ENCODE measurements around the gene ZNF79. TPM values are rescaled to one million over a fixed set of nuclear protein-coding genes. Genes with fewer than 3 reads are reported as not detected.

ZNF79 gene
- total and polyA plus RNA-seq, 9 of the 15 experiments (the other 6 are each of a cell fraction or from before 2014, with no cell fraction given) = 0.62 to 7.0 (median 4.1) TPM

DNA sequence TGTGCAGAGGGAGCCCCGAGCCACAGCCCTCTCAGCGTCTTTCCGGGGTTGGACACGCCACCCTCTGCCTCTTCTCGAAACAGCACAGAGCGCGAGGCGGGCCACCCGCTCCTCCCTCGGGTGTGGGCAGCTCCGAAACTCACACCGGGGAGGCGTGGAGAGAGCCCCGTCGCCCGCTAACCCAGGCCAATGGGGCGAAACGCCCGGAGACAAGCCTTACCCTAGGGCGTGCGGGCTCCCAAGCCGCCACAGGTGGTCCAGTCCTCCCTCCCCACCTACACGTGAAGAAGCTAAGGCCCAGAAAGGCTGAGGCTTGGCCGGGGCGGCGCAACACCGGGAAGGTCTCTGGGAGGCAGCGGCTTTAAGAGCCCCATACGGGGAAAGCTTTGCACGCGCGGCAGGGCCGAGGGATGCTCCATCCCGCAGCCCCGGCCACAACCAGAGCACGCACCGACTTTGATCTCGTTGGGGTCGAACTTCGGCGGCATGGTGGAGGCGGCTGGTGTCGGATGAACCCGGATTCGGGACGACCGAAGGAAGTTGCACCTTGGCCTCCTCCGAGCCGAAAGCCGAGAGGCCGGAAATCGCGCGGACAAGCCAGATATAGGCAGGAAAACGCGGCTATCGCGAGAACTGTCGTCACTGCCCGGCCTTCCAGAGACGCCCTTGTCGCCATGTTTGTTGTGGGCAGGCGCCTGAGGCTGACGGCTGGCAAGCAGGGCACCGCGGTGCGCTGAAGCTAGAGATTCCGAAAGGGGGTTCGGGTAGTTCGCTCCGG is 26.8 kb downstream of the ZNF79 start, which contains the start of the genes LRSAM1 and RPL12 (continued):
- TF ChIP-seq, protein P1, sequence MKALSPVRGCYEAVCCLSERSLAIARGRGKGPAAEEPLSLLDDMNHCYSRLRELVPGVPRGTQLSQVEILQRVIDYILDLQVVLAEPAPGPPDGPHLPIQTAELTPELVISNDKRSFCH (CRISPR knock-in tag; IDR thresholded peaks at IDR 0.05) = no peak
- TF ChIP-seq, protein P1 (tag; IDR thresholded peaks at IDR 0.05) = peak; percentile 73; the same call in 1 of the 2 replicates
- TF ChIP-seq GATAD2A (IDR thresholded peaks at IDR 0.05) (peak; percentile 75; the same call in 1 of the 2 replicates), HMG20A (CRISPR knock-in tag; conservative IDR thresholded peaks at IDR 0.05) (no peak), SRF (CRISPR knock-in tag; IDR thresholded peaks at IDR 0.05) (peak; percentile 23 to 32; a peak in 1 of 4 replicates), FIP1L1 (IDR thresholded peaks at IDR 0.05; ENCODE audit: low read depth, low read length, poor library complexity, severe bottlenecking) (peak; percentile 96), XRCC5 (IDR thresholded peaks at IDR 0.05; ENCODE audit: low read depth, low read length) (peak; percentile 40; the same call in 1 of the 2 replicates), EZH2 (IDR thresholded peaks at IDR 0.05; ENCODE audit: borderline replicate concordance, low read depth, low read length) (no peak), JUN (IDR thresholded peaks at IDR 0.05; ENCODE audit: borderline replicate concordance, low read depth, low read length) (peak; percentile 75), JUN (CRISPR knock-in tag; IDR thresholded peaks at IDR 0.05; ENCODE audit: borderline replicate concordance) (no peak)
- TF ChIP-seq, protein P2, sequence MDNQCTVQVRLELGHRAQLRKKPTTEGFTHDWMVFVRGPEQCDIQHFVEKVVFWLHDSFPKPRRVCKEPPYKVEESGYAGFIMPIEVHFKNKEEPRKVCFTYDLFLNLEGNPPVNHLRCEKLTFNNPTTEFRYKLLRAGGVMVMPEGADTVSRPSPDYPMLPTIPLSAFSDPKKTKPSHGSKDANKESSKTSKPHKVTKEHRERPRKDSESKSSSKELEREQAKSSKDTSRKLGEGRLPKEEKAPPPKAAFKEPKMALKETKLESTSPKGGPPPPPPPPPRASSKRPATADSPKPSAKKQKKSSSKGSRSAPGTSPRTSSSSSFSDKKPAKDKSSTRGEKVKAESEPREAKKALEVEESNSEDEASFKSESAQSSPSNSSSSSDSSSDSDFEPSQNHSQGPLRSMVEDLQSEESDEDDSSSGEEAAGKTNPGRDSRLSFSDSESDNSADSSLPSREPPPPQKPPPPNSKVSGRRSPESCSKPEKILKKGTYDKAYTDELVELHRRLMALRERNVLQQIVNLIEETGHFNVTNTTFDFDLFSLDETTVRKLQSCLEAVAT (IDR thresholded peaks at IDR 0.05) = peak; percentile 69 to 71; a peak in 3 of 4 replicates
- TF ChIP-seq, protein P3, sequence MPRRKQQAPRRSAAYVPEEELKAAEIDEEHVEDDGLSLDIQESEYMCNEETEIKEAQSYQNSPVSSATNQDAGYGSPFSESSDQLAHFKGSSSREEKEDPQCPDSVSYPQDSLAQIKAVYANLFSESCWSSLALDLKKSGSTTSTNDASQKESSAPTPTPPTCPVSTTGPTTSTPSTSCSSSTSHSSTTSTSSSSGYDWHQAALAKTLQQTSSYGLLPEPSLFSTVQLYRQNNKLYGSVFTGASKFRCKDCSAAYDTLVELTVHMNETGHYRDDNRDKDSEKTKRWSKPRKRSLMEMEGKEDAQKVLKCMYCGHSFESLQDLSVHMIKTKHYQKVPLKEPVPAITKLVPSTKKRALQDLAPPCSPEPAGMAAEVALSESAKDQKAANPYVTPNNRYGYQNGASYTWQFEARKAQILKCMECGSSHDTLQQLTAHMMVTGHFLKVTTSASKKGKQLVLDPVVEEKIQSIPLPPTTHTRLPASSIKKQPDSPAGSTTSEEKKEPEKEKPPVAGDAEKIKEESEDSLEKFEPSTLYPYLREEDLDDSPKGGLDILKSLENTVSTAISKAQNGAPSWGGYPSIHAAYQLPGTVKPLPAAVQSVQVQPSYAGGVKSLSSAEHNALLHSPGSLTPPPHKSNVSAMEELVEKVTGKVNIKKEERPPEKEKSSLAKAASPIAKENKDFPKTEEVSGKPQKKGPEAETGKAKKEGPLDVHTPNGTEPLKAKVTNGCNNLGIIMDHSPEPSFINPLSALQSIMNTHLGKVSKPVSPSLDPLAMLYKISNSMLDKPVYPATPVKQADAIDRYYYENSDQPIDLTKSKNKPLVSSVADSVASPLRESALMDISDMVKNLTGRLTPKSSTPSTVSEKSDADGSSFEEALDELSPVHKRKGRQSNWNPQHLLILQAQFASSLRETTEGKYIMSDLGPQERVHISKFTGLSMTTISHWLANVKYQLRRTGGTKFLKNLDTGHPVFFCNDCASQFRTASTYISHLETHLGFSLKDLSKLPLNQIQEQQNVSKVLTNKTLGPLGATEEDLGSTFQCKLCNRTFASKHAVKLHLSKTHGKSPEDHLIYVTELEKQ (CRISPR knock-in tag; IDR thresholded peaks at IDR 0.05) = 0 out of 2 replicates have a peak, but pooled peaks have one; percentile 18
- TF ChIP-seq, protein P4, sequence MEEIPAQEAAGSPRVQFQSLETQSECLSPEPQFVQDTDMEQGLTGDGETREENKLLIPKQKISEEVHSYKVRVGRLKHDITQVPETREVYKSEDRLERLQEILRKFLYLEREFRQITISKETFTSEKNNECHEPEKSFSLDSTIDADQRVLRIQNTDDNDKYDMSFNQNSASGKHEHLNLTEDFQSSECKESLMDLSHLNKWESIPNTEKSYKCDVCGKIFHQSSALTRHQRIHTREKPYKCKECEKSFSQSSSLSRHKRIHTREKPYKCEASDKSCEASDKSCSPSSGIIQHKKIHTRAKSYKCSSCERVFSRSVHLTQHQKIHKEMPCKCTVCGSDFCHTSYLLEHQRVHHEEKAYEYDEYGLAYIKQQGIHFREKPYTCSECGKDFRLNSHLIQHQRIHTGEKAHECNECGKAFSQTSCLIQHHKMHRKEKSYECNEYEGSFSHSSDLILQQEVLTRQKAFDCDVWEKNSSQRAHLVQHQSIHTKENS (CRISPR knock-in tag; IDR thresholded peaks at IDR 0.05) = no peak
